ENCODE data around the gene ASCL3. TPM values are rescaled to one million over a fixed set of nuclear protein-coding genes. Genes with fewer than 3 reads are reported as not detected.

Gene ASCL3
- polyA plus RNA-seq, 1 experiment, result not detected

DNA sequence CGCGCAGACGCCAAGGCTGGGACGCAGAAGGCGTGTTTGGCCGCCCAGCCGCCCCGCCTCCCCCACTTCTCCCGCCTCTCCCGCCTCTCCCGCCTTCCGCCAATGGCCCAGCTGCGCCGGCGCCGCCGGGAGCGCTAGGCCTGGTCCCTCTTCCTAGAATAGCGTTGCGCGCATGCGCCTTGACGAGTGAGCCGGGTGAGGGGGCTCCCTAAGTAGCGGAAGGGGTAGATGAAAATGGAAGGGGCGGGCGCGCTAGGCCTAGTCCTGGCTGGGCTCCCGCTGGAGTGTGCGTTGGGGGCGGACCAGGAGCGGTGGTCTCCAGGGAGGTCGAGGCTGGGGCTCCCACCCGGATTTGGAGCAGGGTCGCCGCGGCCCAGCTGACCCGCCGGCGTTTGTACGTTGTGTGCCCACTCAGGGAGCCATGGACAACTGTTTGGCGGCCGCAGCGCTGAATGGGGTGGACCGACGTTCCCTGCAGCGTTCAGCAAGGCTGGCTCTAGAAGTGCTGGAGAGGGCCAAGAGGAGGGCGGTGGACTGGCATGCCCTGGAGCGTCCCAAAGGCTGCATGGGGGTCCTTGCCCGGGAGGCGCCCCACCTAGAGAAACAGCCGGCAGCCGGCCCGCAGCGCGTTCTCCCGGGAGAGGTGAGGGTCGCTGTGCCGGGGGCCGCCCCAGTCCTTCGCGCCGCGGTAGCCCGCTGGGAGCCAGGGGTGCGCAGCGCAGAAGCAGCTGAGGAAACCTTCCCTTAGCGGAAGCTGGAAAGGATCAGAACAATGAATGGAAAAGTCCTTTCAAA, 31.6 kb downstream of the ASCL3 start, which contains the start of gene AKIP1:
Gene AKIP1, plus strand, starts transcription at position 161 of the 795 bp plus-strand sequence. Its CDS starts 261 bp downstream, at position 422.
- H3K36me3 ChIP-seq (ENCODE audit: control insufficient read depth, insufficient read depth, low read length), result no peaks in the 10 kb centered on the region; the same call in 1 of the 2 replicates
- H3K4me3 ChIP-seq (ENCODE audit: low read depth, low read length), result peak within 1 kb of the TSS; percentile 71
- peak; percentile 54 for DNase-seq (ENCODE audit: low read depth)
- CTCF ChIA-PET, result interaction anchor here (0.8 to 1.8 kb wide), 7 partner anchors 13 to 101 kb away, joined by 3 to 8 read pairs (median 4); partner anchors contain the start of gene TMEM9B
- TF ChIP-seq, protein P1, sequence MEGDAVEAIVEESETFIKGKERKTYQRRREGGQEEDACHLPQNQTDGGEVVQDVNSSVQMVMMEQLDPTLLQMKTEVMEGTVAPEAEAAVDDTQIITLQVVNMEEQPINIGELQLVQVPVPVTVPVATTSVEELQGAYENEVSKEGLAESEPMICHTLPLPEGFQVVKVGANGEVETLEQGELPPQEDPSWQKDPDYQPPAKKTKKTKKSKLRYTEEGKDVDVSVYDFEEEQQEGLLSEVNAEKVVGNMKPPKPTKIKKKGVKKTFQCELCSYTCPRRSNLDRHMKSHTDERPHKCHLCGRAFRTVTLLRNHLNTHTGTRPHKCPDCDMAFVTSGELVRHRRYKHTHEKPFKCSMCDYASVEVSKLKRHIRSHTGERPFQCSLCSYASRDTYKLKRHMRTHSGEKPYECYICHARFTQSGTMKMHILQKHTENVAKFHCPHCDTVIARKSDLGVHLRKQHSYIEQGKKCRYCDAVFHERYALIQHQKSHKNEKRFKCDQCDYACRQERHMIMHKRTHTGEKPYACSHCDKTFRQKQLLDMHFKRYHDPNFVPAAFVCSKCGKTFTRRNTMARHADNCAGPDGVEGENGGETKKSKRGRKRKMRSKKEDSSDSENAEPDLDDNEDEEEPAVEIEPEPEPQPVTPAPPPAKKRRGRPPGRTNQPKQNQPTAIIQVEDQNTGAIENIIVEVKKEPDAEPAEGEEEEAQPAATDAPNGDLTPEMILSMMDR (IDR thresholded peaks at IDR 0.05; ENCODE audit: insufficient read depth, low read depth, low read length), result 0 out of 2 replicates have a peak, but pooled peaks have one; percentile 3
- no peaks in the 10 kb centered on the region for H3K27me3 ChIP-seq (ENCODE audit: control insufficient read depth, insufficient read depth, low read length)
- POLR2A ChIA-PET, result interaction anchor here (0.5 to 1.4 kb wide), 5 partner anchors 39 to 1016 kb away, joined by 3 to 13 read pairs (median 10); a partner anchor contains a TSS

DNA sequence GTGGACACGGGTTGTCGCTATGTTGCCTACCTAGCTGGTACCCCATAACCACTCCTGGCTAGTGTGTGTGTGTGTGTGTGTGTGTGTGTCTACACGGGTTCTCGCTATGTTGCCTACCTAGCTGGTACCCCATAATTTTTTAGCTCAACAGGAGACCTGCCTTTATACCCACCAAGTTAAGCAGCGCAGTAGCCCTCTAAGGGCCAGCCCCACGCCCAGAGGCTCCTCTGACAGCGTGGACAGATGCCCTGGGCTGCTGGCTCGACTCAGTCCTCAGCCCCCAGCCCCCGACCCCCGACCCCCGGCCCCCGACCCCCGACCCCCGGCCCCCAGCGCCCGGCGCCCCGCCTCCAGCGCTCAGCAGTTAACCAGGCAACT, 32.2 kb downstream of the ASCL3 start:
- ChIA-PET CTCF (interaction anchor here (0.8 to 1.8 kb wide), 5 partner anchors 14 to 100 kb away, joined by 3 to 4 read pairs (median 3); partner anchors contain the start of gene TMEM9B), POLR2A (interaction anchor here (0.5 to 0.6 kb wide), 2 partner anchors 40 to 1015 kb away, joined by 6 to 13 read pairs; no protein-coding TSS in a partner anchor)
- no peak for DNase-seq (ENCODE audit: low read depth)

GRCh38 chr11:8908099-8908498, 34.7 kb downstream of the ASCL3 start:
- ChIA-PET POLR2A (no interaction called here), CTCF (interaction anchor here (1.8 kb wide), 1 partner anchor 74 kb away, joined by 4 read pairs; no protein-coding TSS in a partner anchor)
- TF ChIP-seq, protein P1 (IDR thresholded peaks at IDR 0.05; ENCODE audit: insufficient read depth, low read depth, low read length), result no peak
- DNase-seq (ENCODE audit: low read depth), result no peak
- Histone ChIP-seq H3K36me3 (ENCODE audit: control insufficient read depth, insufficient read depth, low read length) (no peaks in the 10 kb centered on the region), H3K4me3 (ENCODE audit: low read depth, low read length) (no peak overlapping the region), H3K27me3 (ENCODE audit: control insufficient read depth, insufficient read depth, low read length) (no peaks in the 10 kb centered on the region)

More for the DNA sequence above, 32.2 kb downstream of the ASCL3 start:
- Histone ChIP-seq H3K36me3 (ENCODE audit: control insufficient read depth, insufficient read depth, low read length) (no peaks in the 10 kb centered on the region; the same call in 1 of the 2 replicates), H3K27me3 (ENCODE audit: control insufficient read depth, insufficient read depth, low read length) (no peaks in the 10 kb centered on the region), H3K4me3 (ENCODE audit: low read depth, low read length) (peak overlapping the region; percentile 71)
- TF ChIP-seq, protein P1 (IDR thresholded peaks at IDR 0.05; ENCODE audit: insufficient read depth, low read depth, low read length), result no peak

- no peaks in the 10 kb centered on the region for H3K27me3 ChIP-seq (ENCODE audit: control insufficient read depth, insufficient read depth, low read length)
- TF ChIP-seq, protein P1 (IDR thresholded peaks at IDR 0.05; ENCODE audit: insufficient read depth, low read depth, low read length), result no peak
- ChIA-PET POLR2A (interaction anchor here (0.8 kb wide), 1 partner anchor 31 kb away, joined by 14 read pairs; no protein-coding TSS in a partner anchor), CTCF (no interaction called here)
- H3K36me3 ChIP-seq (ENCODE audit: control insufficient read depth, insufficient read depth, low read length), result no peaks in the 10 kb centered on the region
- no peak overlapping the region for H3K4me3 ChIP-seq (ENCODE audit: low read depth, low read length)
- no peak for DNase-seq (ENCODE audit: low read depth)
Observed at GRCh38 chr11:8907116-8907515, 35.7 kb downstream of the ASCL3 start.

- Histone ChIP-seq H3K27me3 (ENCODE audit: control insufficient read depth, insufficient read depth, low read length) (no peaks in the 10 kb centered on the region), H3K36me3 (ENCODE audit: control insufficient read depth, insufficient read depth, low read length) (no peaks in the 10 kb centered on the region), H3K4me3 (ENCODE audit: low read depth, low read length) (no peak overlapping the region)
- TF ChIP-seq, protein P1 (IDR thresholded peaks at IDR 0.05; ENCODE audit: insufficient read depth, low read depth, low read length), result no peak
- CTCF ChIA-PET, result no interaction called here
- DNase-seq (ENCODE audit: low read depth), result peak; percentile 61
- POLR2A ChIA-PET, result no interaction called here
Observed at GRCh38 chr11:8905528-8906165, 37.2 kb downstream of the ASCL3 start.

All from BJ (cell line).